HCT116 (cell line): ENCODE results near the gene TFCP2L1. TPM values are rescaled to one million over a fixed set of nuclear protein-coding genes. Genes with fewer than 3 reads are reported as not detected.
"Not testable (repeated sequence)": the region's sequence is repeated elsewhere in the genome, so short reads cannot be mapped to it uniquely, and the experiment has no call there.

Experiments
- ATAC-seq: fragments of 200-7000 bp; cut with Tn5 transposase; 2 replicates; pipeline ENCODE4 v1.9.1; 2020; ENCODE audit warnings: mild to moderate bottlenecking, moderate library complexity
- BruUV-seq: library from RNA; stranded (reverse); fragments of 400-500 nt; replicated peaks from 2 replicates; lab custom pipeline; 2021; lab: Mats Ljungman, UMichigan
- CTCF ChIA-PET: fragments of 300-600 bp; sonication (Branson Sonifier 250); formaldehyde crosslinking; loops from one replicate; lab custom pipeline; 2021; ENCODE audit warnings: antibody characterized with exemption; lab: Charles Lee
- POLR2A ChIA-PET: fragments of 300-600, 350-600 bp; sonication (Branson Sonifier 250); formaldehyde crosslinking; loops from one replicate; lab custom pipeline; 2021; ENCODE audit warnings: antibody characterized with exemption; lab: Charles Lee
- RAD21 ChIA-PET, 2 experiments: fragments of 300-600 bp; sonication (Branson Sonifier 250); formaldehyde crosslinking; loops; one replicate each; lab custom pipeline; 2023; ENCODE audit warnings: low total read pairs in 2 of 2; ENCODE audit not compliant: uncharacterized antibody in 2 of 2, unreplicated experiment in 2 of 2, low non-redundant PET in 1 of 2; lab: Charles Lee
- DNase-seq: peaks from one replicate; pipeline ENCODE4 v3.0.0-alpha.2; 2010; ENCODE audit warnings: low read depth, low spot score
- H2AFZ ChIP-seq: fragments of 200-600 bp; shearing (Covaris generic), sonication (generic); 2 replicates; pipeline ENCODE4 v1.6.1; 2017; ENCODE audit warnings: low read depth, mixed run types, mixed read lengths, antibody characterized with exemption, low read length; ENCODE audit not compliant: poor library complexity, severe bottlenecking
- H3K27ac ChIP-seq: 2 replicates; pipeline ENCODE4 v1.5.1; 2012; ENCODE audit warnings: low read depth, low read length
- H3K27me3 ChIP-seq: fragments of 200-600 bp; sonication (generic); 2 replicates; pipeline ENCODE4 v1.6.1; 2016; ENCODE audit warnings: mixed run types, low read length, mixed read lengths; ENCODE audit not compliant: insufficient read depth
- H3K36me3 ChIP-seq, 2 experiments: fragments of 200-500 bp in 1 of 2; fragments of 200-600 bp in 1 of 2; sonication (Bioruptor generic) in 1 of 2; sonication (generic) in 1 of 2; 2 replicates each; pipeline versions ENCODE4 v1.5.1 to v1.6.1; 2014 to 2016; ENCODE audit warnings: low read length in 2 of 2, inconsistent platforms in 1 of 2, mixed read lengths in 1 of 2, mixed run types in 1 of 2; ENCODE audit not compliant: insufficient read depth in 2 of 2, control insufficient read depth in 1 of 2
- H3K4me1 ChIP-seq, 2 experiments: fragments of 200-600 bp in 1 of 2; sonication (generic) in 1 of 2; 2 replicates each; pipeline versions ENCODE4 v1.5.1 to v1.6.1; 2012 to 2017; ENCODE audit warnings: low read length in 2 of 2, inconsistent platforms in 1 of 2, mild to moderate bottlenecking in 1 of 2, mixed read lengths in 1 of 2, mixed run types in 1 of 2, moderate library complexity in 1 of 2; ENCODE audit not compliant: insufficient read depth in 2 of 2, control insufficient read depth in 1 of 2
- H3K4me2 ChIP-seq: fragments of 200-600 bp; sonication (generic); 2 replicates; pipeline ENCODE4 v1.6.1; 2017; ENCODE audit warnings: mixed run types, low read length, mixed read lengths
- H3K4me3 ChIP-seq, 2 experiments: fragments of 200-600 bp in 1 of 2; sonication (generic) in 1 of 2; replicated peaks in 1 of 2; 2 replicates each; pipeline ENCODE4 v1.5.1; 2011 to 2016; ENCODE audit warnings: low read length in 2 of 2, control low read depth in 1 of 2, low read depth in 1 of 2, mild to moderate bottlenecking in 1 of 2, mixed read lengths in 1 of 2, mixed run types in 1 of 2
- H3K79me2 ChIP-seq: fragments of 200-600 bp; sonication (generic); 2 replicates; pipeline ENCODE4 v1.6.1; 2017; ENCODE audit warnings: mild to moderate bottlenecking, mixed run types, low read length, moderate library complexity, mixed read lengths; ENCODE audit not compliant: insufficient read depth
- H3K9ac ChIP-seq: fragments of 200-600 bp; sonication (generic); 2 replicates; pipeline ENCODE4 v1.6.1; 2016; ENCODE audit warnings: low read length, mixed read lengths
- H3K9me2 ChIP-seq: fragments of 200-600 bp; sonication (generic), shearing (Covaris generic); 2 replicates; pipeline ENCODE4 v1.6.1; 2017; ENCODE audit warnings: mixed run types, mild to moderate bottlenecking, moderate library complexity; ENCODE audit not compliant: insufficient read depth
- H3K9me3 ChIP-seq, 2 experiments: fragments of 200-500 bp in 1 of 2; fragments of 200-600 bp in 1 of 2; sonication (Bioruptor generic) in 1 of 2; sonication (generic) in 1 of 2; 2 replicates each; pipeline ENCODE4 v1.6.1; 2014 to 2017; ENCODE audit warnings: low read length in 2 of 2, mixed read lengths in 2 of 2, inconsistent platforms in 1 of 2, low read depth in 1 of 2, mild to moderate bottlenecking in 1 of 2, mixed run types in 1 of 2, moderate library complexity in 1 of 2; ENCODE audit not compliant: control insufficient read depth in 1 of 2, insufficient read depth in 1 of 2
- H4K20me1 ChIP-seq: fragments of 200-600 bp; sonication (generic), shearing (Covaris generic); 2 replicates; pipeline ENCODE4 v1.6.1; 2017; ENCODE audit warnings: mixed run types, mild to moderate bottlenecking, moderate library complexity; ENCODE audit not compliant: insufficient read depth
- ELF1 ChIP-seq: IDR thresholded peaks from 2 replicates; pipeline ENCODE4 v1.6.1; 2012; ENCODE audit warnings: low read depth, borderline replicate concordance
- EZH2phosphoT487 ChIP-seq: fragments of 200-600 bp; IDR thresholded peaks from 2 replicates; pipeline ENCODE4 v1.6.1; 2018; ENCODE audit warnings: antibody characterized with exemption, borderline replicate concordance
- POLR2A ChIP-seq: IDR thresholded peaks from 2 replicates; pipeline ENCODE4 v1.7.0; 2011; ENCODE audit warnings: borderline replicate concordance; ENCODE audit not compliant: insufficient read depth, insufficient read length; ENCODE audit errors: extremely low read depth
- SIN3A ChIP-seq: IDR thresholded peaks from 2 replicates; pipeline ENCODE4 v1.6.1; 2012; ENCODE audit warnings: low read depth
- ZFX ChIP-seq: fragments of 450-650 bp; IDR thresholded peaks from 2 replicates; pipeline ENCODE4 v1.6.1; 2017
- intact Hi-C: fragments of 100-400 bp; cut with micrococcal nuclease; formaldehyde crosslinking; loops from 2 replicates; pipeline ENCODE4 v1.10.0; 2022
- total RNA-seq: library from RNA; stranded (reverse); gene quantifications from one replicate; pipeline ENCODE4 v1.2.1, GENCODE V29; 2021; ENCODE audit not compliant: unreplicated experiment
- TF ChIP-seq, protein P1 (sequence below): IDR thresholded peaks from 2 replicates; pipeline ENCODE4 v1.6.1; 2011; ENCODE audit warnings: mild to moderate bottlenecking, low read length, moderate library complexity; ENCODE audit not compliant: insufficient replicate concordance; ENCODE audit errors: extremely low read depth
- TF ChIP-seq, protein P2 (sequence below): IDR thresholded peaks from 2 replicates; pipeline ENCODE4 v1.6.1; 2012

The TFCP2L1 gene
- total RNA-seq, 1 experiment from 2014 or later = 8.4 TPM

DNA sequence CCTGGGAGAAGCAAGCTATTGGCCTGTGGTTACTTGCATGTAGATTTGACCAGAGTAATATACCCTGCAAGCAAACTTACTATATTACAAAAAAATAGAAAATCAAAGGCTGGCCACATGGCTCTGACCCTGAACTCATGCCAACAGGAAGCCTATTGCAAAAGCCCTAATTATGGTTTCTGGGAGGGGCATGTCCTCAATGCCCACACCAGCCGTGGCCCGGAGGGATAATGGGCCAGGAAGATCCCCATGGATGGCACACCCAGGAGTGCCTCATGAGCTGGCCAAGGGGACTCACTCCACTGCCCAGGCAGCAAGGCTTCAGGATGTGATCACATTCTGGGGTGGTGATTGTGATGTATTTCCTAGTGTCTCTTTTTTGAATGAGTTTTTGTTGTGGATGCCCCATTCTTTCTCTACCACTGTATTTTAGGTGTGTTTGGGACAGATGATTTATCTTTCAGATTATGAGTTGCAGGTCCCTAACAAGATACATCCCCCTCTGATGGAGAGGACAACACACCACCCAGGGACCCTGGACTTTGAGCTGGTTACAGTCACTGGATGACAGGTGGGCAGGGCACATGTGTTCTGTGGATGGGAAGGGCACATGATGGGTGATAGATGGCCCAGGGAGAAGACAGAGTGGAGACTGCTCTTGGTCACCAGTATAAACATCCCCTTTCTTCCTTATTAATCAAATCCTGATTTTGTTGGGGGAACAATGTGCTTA is 18.7 kb upstream of the TFCP2L1 start (continued):
- TF ChIP-seq, protein P1, sequence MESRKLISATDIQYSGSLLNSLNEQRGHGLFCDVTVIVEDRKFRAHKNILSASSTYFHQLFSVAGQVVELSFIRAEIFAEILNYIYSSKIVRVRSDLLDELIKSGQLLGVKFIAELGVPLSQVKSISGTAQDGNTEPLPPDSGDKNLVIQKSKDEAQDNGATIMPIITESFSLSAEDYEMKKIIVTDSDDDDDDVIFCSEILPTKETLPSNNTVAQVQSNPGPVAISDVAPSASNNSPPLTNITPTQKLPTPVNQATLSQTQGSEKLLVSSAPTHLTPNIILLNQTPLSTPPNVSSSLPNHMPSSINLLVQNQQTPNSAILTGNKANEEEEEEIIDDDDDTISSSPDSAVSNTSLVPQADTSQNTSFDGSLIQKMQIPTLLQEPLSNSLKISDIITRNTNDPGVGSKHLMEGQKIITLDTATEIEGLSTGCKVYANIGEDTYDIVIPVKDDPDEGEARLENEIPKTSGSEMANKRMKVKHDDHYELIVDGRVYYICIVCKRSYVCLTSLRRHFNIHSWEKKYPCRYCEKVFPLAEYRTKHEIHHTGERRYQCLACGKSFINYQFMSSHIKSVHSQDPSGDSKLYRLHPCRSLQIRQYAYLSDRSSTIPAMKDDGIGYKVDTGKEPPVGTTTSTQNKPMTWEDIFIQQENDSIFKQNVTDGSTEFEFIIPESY = no peak
- TF ChIP-seq ZFX = no peak
- TF ChIP-seq EZH2phosphoT487 = no peak
- TF ChIP-seq, protein P2, sequence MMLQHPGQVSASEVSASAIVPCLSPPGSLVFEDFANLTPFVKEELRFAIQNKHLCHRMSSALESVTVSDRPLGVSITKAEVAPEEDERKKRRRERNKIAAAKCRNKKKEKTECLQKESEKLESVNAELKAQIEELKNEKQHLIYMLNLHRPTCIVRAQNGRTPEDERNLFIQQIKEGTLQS = no peak
- no peak for TF ChIP-seq ELF1
- no peak for TF ChIP-seq SIN3A
- TF ChIP-seq POLR2A = no peak

DNA sequence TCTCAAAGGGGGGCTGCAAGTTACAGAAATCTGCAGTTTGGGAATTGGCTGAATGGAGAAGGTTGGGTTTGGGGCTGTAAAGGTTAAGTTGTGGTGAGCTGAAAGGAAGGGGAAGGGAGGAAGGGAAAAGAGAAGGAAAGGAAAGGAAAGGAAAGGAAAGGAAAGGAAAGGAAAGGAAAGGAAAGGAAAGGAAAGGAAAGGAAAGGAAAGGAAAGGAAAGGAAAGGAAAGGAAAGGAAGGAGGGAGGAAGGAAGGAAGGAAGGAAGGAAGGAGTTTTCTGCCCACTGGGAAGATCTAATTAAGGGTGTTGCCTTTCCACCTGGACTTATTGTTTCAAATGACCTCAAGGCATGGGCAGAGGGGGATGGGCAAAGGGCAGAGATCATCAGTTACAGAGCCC is 16.2 kb upstream of the TFCP2L1 start:
- H3K4me3 ChIP-seq, H3K9me2 ChIP-seq, H4K20me1 ChIP-seq, H3K27me3 ChIP-seq, H3K4me1 ChIP-seq, H3K4me2 ChIP-seq, H3K27ac ChIP-seq, RAD21 ChIA-PET, intact Hi-C loops, H3K79me2 ChIP-seq, ATAC-seq, POLR2A ChIA-PET, BruUV-seq, DNase-seq, H3K36me3 ChIP-seq, CTCF ChIA-PET, H3K9me3 ChIP-seq, H2AFZ ChIP-seq, H3K9ac ChIP-seq: not testable (repeated sequence)
